HG03108 (cell line): Measurements from ENCODE around the gene MTCH2.
"Not testable (repeated sequence)": the region's sequence is repeated elsewhere in the genome, so short reads cannot be mapped to it uniquely, and the experiment has no call there.

Experiments used
- ATAC-seq: cut with Tn5 transposase; IDR thresholded peaks from one replicate; pipeline ENCODE4 v1.9.1; 2021; ENCODE audit warnings: moderate library complexity; ENCODE audit not compliant: unreplicated experiment

MTCH2 gene

GRCh38 chr11:47640506-47640905 lies 1.9 kb downstream of the MTCH2 start:
- ATAC-seq, result not testable (repeated sequence)

- not testable (repeated sequence) for ATAC-seq
Measured at GRCh38 chr11:47636331-47636730, 6.0 kb downstream of the MTCH2 start.

GRCh38 chr11:47631473-47631872 lies 10.9 kb downstream of the MTCH2 start:
- ATAC-seq, result no peak

- no peak for ATAC-seq
Measured at GRCh38 chr11:47628026-47628425, 14.3 kb downstream of the MTCH2 start.

- ATAC-seq, result no peak
Measured at GRCh38 chr11:47626234-47626633, 16.1 kb downstream of the MTCH2 start.

- ATAC-seq, result no peak
Measured at GRCh38 chr11:47620836-47621378, 21.5 kb downstream of the MTCH2 start.

GRCh38 chr11:47617417-47617809 lies 24.9 kb downstream of the MTCH2 start:
- no peak for ATAC-seq

- no peak for ATAC-seq
Measured at GRCh38 chr11:47616726-47617416, 25.5 kb downstream of the MTCH2 start.

GRCh38 chr11:47615249-47615648 lies 27.1 kb downstream of the MTCH2 start:
- ATAC-seq, result no peak

- ATAC-seq, result peak; percentile 81
Measured at GRCh38 chr11:47611348-47611794, 31.0 kb downstream of the MTCH2 start.

- ATAC-seq, result no peak
Measured at GRCh38 chr11:47609675-47610074, 32.7 kb downstream of the MTCH2 start.

- no peak for ATAC-seq
Measured at GRCh38 chr11:47607380-47607779, 35.0 kb downstream of the MTCH2 start.

GRCh38 chr11:47606731-47607130 lies 35.6 kb downstream of the MTCH2 start:
- no peak for ATAC-seq

- no peak for ATAC-seq
Measured at GRCh38 chr11:47605921-47606320, 36.4 kb downstream of the MTCH2 start.

GRCh38 chr11:47603295-47603694 lies 39.1 kb downstream of the MTCH2 start:
- no peak for ATAC-seq

GRCh38 chr11:47599902-47600301 lies 42.5 kb downstream of the MTCH2 start:
- ATAC-seq, result no peak

- ATAC-seq, result no peak
Measured at GRCh38 chr11:47595967-47596366, 46.4 kb downstream of the MTCH2 start.

- no peak for ATAC-seq
Measured at GRCh38 chr11:47595029-47595428, 47.3 kb downstream of the MTCH2 start.

- no peak for ATAC-seq
Measured at GRCh38 chr11:47593934-47594855, 48.2 kb downstream of the MTCH2 start, which contains the start of gene C1QTNF4. Gene C1QTNF4, minus strand, starts transcription at chr11:47594411. Its CDS starts 3,601 bp downstream, at chr11:47590810.

GRCh38 chr11:47593492-47593933 lies 48.8 kb downstream of the MTCH2 start:
- ATAC-seq, result no peak

GRCh38 chr11:47592970-47593369 lies 49.4 kb downstream of the MTCH2 start:
- no peak for ATAC-seq

- no peak for ATAC-seq
Measured at GRCh38 chr11:47592251-47592650, 50.1 kb downstream of the MTCH2 start.
